HG02884 (cell line): ENCODE results near the gene MXD4.

Experiments used
- ATAC-seq: cut with Tn5 transposase; IDR thresholded peaks from one replicate; pipeline ENCODE4 v1.9.1; 2021; ENCODE audit warnings: mild to moderate bottlenecking, moderate library complexity; ENCODE audit not compliant: unreplicated experiment

The MXD4 gene

GRCh38 chr4:2264481-2265041 is 2.7 kb upstream of the MXD4 start:
- ATAC-seq: no peak

- no peak for ATAC-seq
These were observed 2.0 kb upstream of the MXD4 start for GRCh38 chr4:2263926-2264321.

GRCh38 chr4:2262944-2263250 is 988 bp upstream of the MXD4 start:
- no peak for ATAC-seq

GRCh38 chr4:2262145-2262943 is 435 bp upstream of the MXD4 start:
- ATAC-seq: peak; percentile 90

GRCh38 chr4:2261110-2261852 is 628 bp downstream of the MXD4 start:
- no peak for ATAC-seq

- no peak for ATAC-seq
These were observed 1.4 kb downstream of the MXD4 start for GRCh38 chr4:2260344-2261109.

GRCh38 chr4:2259541-2260343 is 2.2 kb downstream of the MXD4 start:
- ATAC-seq: no peak

- ATAC-seq: no peak
These were observed 2.8 kb downstream of the MXD4 start for GRCh38 chr4:2259036-2259540.

GRCh38 chr4:2258091-2259035 is 3.5 kb downstream of the MXD4 start:
- ATAC-seq: no peak

GRCh38 chr4:2257361-2258081 is 4.4 kb downstream of the MXD4 start:
- no peak for ATAC-seq

GRCh38 chr4:2256781-2257191 is 5.1 kb downstream of the MXD4 start:
- no peak for ATAC-seq

- ATAC-seq: no peak
These were observed 5.7 kb downstream of the MXD4 start for GRCh38 chr4:2256156-2256731.

GRCh38 chr4:2255501-2256155 is 6.3 kb downstream of the MXD4 start:
- ATAC-seq: no peak

- no peak for ATAC-seq
These were observed 7.0 kb downstream of the MXD4 start for GRCh38 chr4:2254665-2255500.

- ATAC-seq: no peak
These were observed 8.5 kb downstream of the MXD4 start for GRCh38 chr4:2253160-2254084.
